HG02973 (cell line): ENCODE data around the gene NAGS.
"Not testable (repeated sequence)": the region's sequence is repeated elsewhere in the genome, so short reads cannot be mapped to it uniquely, and the experiment has no call there.

Source experiments
- ATAC-seq: cut with Tn5 transposase; IDR thresholded peaks from one replicate; pipeline ENCODE4 v1.9.1; 2021; ENCODE audit warnings: moderate library complexity; ENCODE audit not compliant: unreplicated experiment

NAGS gene

DNA sequence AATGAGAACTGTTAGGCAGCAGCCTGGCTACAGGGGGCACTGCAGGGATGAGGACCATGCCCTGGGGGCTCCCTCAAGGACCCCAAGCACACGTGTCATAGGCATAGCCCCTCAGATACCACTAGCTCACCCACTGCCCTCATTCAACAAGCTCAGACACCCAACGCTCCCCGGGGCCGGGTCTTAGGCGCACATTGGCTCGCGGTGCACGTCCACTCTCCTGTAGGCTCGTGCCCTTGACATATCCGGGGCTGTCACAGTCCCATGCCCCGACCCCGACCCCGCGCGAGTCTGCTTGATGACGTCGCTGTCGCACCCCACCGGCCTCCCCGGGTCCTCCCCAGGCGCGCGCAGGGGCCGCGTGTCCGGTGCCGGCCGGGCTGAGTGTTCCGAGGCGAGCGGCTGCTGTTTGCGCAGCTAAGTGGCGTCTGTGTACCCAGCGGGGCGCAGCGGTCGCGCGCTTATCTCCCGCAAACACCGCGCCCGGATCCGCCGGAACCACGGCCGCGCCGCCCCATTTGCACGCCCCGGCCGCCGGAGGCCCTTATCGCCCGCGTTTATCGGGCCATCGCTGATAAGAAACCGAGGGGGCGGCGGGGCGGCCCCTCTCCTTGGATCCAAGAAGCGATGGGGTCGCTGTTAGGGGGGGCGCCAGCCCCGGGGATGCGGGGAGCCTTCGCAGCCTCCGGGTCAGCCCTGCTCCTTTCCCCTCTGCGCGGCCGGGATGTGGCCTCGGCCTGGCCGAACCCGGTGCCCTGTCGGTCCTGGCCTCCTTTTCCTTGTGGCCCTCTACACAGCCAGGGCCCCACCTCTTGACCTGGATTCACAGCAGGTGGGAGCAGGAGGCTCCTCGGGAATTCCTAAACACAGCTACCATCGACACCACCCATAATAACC lies 20.7 kb upstream of the NAGS start:
- no peak for ATAC-seq

DNA sequence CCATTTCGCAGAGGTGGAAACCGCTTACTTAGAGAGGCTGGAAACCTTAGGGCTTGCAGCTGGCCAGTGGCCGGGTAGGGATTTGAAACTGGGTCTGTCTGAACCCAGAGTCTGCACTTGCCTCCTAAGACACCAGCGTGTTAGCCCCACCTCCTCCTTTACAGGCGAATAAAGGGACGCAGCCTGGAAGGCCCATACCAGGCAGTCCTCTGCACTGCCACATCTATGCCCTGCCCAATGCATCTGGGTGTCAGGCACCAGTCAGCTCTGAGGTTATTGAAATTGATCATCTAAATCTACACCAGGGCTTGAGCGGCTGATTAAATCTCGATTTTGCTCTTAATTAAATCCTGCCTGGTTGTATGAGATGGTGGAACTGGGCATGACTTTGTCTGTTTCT lies 19.9 kb upstream of the NAGS start:
- no peak for ATAC-seq

DNA sequence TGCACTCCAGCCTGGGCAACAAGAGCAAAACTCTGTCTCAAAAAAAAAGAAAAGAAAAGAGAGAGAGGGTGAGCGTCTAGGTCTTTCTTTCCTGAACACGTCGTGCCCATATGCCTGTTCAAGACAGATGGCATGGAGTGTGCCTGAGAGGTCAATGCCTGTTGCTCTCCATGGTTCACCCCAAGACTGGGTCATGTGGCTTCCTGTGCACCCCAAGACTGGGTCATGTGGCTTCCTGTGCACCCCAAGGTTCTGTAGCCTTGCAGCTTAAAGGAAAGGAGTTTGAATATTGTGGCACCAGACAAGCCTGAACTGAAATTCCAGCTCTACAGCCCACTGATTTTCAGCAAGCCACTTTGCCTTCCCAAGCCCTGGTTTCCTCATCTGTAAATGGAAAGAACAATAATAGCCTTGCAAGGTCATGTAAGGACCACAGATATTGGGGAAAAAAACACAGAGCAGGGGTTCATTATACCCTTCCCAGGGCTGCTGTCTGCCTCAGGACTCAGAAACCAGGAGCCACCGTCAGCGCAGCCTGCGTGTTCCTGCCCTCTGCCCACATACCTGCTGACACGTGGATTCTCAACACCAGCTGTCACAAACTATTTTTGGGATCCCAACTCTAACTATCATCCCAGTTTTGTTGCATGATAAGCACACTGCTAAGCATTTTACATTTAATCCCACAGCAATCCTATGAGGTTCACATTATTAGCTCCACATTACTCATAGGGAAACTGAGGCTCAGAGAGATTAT lies 18.0 kb upstream of the NAGS start:
- no peak for ATAC-seq

DNA sequence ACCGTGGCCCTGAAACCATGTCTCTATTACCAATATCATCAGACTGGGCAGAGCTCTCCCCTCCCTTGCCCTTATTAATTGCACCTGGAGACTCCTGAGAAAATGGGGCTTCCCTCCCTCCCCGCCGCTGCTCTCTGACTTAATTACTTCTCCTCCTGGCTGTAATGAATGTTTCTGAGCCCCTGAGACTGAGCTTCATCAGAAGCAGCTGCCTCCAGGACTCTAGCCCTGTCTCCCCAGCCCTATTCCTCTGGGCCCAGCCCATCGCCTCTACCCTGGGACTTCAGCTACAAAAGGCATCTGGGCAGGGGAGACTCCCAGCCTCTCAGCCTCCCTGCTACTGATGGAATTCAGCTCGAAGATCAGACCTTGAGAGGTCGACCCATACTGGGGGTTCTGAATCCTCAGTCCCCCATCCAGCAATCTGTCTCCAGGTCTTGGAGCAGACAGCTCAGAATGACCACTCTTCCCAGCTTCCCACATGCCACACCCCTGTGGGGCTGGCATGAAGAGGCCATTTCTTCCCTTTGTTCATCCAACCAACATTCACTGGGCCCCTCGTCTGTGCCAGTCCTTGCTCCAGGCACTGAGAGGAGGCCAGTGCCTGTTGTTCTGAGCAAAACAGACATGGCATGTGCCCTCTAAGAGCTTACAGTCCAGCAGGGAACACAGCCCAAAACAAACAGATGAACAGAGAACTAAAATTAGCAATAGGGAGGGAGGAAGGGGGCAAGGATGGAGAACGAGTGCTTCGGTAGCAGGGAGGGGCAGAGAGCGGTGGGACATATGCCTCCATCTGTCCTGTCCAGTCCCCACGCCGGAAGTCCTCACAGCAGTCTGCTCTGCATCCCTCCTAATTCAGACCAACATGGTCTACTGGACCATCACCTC lies 17.0 kb upstream of the NAGS start:
- no peak for ATAC-seq

DNA sequence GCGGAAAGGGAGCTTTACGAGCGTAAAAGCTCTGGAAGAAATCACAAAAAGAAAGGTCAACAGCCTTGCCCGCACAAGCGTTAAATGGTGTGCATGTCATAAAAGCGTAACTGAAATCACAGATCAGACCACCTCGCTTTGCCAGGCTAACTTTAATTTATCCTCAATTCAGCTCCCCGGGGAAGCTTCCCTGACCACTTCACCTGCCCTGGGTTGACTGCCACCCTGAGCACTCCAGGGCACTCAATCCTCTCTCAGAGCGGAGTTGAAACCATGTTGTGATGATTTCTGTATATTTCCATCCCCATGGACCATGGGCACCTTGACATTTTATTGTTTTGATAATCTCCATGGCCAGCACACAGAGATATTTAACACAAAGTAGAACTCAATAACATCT lies 16.1 kb upstream of the NAGS start:
- no peak for ATAC-seq

DNA sequence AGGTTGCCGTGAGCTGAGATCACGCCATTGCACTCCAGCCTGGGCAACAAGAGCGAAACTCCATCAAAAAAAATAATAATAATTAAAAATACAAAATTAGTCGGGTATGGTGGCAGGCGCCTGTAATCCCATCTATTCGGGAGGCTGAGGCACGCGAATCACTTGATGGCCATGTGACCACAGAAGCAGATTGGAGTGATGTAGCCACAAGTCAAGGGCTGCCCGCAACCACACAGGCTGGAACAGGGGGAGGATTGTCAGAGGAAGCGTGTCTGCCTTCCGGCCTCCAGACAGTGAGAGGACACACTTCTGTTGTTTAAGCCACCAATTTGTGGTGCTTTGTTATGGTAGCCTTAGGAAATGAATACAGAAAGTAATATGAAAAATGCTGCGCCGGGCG lies 11.8 kb upstream of the NAGS start:
- no peak for ATAC-seq

DNA sequence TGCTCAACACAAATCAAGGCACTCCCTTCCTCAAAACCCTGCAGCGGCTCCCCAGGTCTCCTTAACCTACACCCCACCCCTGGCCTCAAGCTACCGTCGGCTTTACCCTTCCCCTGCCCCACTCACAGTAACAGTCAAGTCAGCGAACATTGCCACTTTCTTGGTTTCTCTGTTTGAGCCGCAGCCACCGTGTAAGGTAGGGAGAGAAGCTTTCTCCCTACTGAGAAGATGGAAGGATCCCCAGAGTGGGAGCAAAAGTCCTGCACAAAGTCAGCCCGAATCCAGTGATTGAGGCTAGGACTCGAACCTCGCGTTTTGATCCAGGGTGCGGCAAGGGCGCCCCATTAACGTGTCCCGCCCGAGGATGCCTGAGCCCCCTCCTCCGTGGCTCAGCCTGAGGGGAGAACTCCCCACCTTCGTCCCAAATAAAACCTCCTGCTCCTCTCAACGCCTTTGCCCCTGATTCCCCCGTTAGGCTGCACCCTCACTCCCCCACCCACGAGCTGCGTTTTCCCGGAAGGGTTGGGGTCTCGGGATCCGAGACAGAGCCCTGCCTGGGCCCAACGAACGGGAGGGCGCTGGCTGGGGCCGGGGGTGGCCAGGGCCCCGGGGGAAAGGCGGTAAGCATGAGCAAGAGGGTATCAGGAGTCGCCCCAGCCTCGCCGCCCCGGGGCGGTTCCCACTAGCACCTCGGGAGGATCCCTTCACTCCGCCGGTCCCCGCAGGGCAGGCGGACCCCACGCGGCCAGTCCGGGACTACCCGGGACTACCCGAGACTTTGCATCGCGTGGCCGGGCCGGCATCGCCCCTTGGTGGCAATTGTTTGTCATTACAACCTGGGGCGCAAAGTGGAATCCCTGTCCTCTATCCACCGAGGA lies 9.9 kb upstream of the NAGS start:
- ATAC-seq, result no peak

DNA sequence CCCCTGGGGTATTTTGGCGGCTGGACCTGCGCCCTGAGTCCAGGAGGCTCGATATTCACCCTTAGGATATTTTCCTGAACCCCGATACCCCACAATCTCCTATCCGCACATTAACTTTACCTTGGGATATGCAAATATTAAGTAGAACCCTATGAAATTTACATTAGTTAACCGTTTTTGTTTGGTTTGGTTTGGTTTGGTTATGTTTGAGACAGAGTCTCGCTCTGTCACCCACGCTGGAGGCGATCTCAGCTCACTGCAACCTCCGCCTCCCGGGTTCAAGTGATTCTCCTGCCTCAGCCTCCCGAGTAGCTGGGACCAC lies 9.3 kb upstream of the NAGS start:
- no peak for ATAC-seq

DNA sequence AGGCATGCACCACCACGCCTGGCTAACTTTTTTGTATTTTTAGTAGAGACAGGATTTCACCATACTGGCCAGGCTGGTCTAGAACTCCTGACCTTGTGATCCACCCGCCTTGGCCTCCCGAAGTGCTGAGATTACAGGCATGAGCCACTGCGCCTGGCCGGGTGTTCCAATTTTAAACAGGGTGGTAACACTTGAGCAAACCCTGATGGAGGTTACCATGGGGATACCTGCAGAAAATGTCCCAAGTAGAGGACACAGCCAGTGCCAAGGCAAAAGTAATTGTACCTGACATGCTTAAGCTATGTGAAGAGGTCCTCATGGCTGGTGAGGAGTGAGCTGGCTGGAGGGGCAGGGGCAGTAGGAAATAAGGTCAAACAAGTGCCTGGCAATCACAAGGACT lies 7.2 kb upstream of the NAGS start:
- not testable (repeated sequence) for ATAC-seq

DNA sequence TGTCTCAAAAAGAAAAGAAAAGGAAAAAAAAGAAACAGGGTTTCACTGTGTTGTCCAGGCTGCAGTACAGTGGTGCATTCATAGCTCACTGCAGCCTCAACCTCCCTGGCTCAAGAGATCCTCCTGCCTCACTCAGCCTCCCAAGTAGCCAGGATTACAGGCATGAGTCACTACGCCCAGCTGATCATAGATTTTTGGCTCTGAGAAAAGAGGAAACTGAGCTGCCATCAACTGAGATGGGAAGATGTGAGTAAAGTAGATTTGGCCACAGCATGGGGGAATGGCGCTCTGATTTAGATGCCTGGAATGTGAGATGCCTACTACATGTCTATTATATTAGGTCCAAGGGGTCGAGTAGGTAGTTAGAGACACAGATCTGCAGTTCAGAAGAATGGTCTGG lies 5.9 kb upstream of the NAGS start:
- ATAC-seq, result no peak

DNA sequence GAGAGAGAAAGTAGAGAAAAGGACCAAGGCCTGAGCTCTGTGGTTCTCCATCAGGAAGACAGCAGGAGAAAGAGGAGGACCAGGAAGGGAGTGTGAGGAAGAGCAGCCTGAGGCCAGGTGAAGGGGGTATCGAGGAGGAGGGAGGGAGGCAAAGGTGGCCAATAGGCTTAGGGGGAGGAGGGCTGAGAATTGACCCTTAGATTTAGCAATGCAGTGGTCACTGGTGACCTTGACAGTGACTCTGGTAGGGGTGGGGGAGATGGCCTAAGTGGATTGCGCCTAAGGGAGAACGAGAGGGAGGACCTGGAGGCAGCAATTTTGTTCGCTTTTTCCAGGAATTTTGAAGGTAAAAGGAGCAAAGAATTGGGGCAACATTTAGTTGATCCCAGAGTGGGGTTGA lies 5.4 kb upstream of the NAGS start:
- ATAC-seq, result no peak

DNA sequence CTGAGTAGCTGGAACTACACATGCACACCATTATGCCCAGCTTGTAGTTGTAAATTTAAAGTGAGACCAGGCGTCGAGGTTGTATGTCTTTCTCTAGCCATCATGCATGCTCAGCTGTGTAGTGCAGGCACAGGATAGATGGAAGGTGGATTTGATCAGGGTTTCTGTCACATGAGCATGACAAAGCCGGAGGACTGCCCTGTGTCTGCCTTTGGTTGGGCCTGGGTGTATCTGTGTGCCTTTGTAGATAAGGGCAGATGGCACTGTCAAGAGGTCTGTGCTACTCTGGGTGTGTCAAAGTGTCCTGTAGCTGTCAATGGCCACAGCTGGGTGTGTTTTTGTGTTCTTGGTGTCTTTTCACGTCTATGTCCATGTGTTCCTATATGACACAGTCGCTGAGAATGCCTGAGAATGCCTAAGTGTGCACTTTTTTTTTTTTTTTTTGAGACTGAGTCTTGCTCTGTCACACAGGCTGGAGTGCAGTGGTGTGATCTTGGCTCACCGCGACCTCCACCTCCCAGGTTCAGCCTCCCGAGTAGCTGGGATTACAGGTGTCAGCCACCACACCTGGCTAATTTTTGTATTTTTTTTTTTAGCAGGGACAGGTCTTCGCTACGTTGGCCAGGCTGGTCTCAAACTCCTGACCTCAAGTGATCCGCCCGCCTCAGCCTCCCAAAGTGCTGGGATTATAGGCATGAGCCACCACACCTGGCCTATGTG lies 4.1 kb upstream of the NAGS start:
- ATAC-seq, result no peak

DNA sequence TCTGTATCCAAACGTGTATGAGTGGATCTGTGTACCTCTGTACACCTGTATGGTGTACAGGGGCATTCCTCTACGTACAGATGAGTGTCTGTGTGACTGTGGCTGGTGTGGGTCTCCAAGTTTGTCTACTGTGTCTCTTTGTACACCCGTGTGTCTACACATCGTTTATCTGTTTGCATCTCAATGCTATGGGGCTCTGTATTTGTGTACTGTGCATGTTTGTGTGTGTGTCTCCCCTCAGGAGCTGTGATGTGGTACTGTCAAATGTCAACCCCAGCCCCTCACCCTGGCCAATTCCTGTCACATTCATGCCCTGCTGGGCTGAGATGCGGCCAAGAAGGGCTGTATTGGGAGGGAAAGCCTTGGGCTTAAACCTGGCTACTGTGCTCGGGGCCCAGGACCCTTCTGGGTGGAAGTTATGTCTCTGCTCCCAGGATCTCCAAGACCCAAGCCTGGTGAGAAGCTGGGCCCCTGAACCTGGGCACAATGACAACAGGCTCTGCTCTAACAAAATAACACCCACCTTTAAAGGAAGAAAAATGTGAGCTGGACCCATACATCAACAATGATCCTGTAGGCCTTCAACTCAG lies 3.5 kb upstream of the NAGS start:
- ATAC-seq, result no peak

DNA sequence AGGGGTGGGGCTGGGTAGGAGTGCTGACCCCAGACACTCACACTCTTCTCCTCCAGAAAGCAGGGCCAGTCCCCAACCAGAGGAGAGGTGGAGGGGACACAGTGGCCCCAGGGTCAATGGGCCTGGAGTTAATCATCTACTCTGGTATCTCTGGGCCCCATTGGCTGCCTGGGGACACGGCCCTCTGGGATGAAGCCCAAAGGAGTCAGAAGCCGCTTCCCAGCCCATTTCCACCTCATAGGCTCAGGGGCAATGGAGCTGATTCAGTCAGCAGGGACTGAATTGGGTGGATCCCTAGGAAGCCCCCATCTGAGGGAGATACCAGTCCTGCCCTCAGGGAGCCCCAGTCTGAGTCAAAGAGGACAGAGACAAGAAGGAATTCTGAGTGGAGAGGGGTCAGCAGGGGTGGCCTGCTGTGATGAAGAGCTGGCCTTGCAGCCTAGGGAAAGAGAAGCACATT lies 2.9 kb upstream of the NAGS start:
- no peak for ATAC-seq

DNA sequence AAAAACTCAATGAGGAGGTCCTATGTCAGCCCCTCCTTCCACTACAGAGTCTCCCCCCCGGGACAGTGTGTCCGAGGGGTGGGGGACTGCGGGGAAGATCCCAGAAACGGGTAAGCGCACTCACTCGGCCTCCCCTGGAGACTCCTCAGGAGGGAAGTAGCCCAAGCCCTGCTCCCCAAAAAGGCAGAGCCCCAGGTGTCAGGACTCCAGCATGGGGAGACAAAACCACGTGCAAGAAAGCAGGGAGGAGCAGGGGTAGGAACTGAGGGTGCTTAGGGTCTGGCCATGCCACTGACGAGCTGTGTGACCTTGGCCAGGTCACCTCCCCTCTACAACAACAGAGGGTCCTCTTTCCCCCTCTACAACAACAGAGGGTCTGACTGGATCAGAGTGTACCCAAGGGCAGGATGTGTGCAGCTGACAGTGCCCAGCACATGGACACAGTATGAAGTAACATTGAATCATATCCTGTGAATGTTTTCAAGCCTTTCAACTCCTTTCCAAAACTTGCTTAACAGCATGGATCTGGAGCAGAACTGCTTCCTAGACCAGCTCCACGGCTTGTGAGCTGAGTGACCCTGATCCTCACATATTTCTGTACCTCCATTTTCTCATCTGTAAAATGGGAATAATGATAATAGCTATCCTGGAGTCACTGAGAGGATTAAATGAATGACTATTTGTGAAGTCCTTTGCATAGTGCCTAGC lies 2.1 kb upstream of the NAGS start:
- no peak for ATAC-seq

DNA sequence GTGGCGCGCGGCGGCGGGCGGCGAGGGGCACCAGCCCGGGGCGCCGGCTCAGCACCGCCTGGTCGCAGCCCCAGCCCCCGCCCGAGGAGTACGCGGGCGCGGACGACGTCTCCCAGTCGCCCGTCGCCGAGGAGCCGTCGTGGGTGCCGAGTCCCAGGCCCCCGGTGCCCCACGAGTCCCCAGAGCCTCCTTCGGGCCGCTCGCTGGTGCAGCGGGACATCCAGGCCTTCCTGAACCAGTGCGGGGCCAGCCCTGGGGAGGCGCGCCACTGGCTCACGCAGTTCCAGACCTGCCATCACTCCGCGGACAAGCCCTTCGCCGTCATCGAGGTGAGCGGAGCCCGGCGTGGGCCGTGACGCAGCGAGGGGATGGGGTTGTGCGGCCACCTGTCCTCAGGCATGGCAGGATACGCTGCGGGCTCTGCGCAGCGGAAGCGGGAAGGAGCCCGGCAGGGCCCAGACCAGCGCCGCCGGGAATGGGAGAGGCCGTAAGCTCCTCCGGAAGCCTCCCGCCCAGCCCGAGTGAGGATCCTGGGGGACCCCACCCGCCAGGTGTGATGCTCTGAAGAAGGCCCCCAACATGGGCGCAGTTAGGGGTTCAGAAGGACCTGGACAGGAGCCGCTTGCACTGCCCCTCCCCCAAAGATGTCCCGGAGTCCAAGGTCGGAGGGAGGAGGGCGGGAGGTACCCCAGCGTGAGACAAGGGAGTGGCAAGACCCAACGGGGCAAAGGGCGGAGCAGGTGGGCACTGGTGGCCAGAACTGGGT lies 522 bp downstream of the NAGS start:
- no peak for ATAC-seq

DNA sequence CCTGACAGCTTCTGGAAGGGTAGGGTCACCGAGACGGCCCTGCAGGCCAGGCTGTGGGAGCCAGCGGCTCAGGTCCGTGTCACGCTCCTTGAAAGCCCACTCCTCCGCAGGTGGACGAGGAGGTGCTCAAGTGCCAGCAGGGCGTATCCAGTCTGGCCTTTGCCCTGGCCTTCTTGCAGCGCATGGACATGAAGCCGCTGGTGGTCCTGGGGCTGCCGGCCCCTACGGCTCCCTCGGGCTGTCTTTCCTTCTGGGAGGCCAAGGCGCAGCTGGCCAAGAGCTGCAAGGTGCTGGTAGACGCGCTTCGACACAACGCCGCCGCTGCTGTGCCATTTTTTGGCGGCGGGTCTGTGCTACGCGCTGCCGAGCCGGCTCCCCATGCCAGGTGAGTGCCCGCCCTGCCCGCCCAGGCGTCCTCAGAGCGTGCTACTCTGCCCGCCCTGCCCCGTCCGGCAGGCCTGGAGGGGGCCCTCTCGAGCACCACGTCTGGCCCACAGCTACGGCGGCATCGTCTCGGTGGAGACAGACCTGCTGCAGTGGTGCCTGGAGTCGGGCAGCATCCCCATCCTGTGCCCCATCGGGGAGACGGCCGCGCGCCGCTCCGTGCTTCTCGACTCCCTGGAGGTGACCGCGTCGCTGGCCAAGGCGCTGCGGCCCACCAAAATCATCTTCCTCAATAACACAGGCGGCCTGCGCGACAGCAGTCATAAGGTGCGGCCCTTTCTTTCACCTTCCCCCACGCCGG lies 1.3 kb downstream of the NAGS start:
- ATAC-seq, result no peak

DNA sequence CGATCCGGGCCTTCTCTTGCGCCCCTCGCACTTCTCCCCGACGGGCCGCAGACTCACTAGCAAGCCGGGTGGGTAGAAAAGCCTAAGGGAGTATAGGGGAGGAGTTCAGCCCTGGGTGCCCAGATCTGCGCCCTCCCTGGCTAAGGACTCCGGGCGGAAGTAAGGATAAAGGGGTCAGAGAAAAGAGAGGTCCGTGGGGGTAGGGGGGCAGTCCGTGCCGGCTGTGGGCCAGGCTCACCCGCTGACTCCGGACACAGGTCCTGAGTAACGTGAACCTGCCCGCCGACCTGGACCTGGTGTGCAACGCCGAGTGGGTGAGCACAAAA lies 1.8 kb downstream of the NAGS start:
- no peak for ATAC-seq
